Neural progenitor cell (in vitro differentiated cells): Measurements from ENCODE around the gene ALLC. TPM values are rescaled to one million over a fixed set of nuclear protein-coding genes. Genes with fewer than 3 reads are reported as not detected.

Source experiments
- DNase-seq: peaks from one replicate; pipeline ENCODE4 v3.0.0-alpha.2; 2016; ENCODE audit warnings: low spot score
- H2AFZ ChIP-seq: fragments of 200-600 bp; sonication (generic); replicated peaks from 2 replicates; pipeline ENCODE4 v1.6.1; 2016; ENCODE audit warnings: antibody characterized with exemption
- H3F3A ChIP-seq: fragments of 200-600 bp; sonication (generic); 2 replicates; pipeline ENCODE4 v1.6.1; 2016; ENCODE audit warnings: antibody characterized with exemption, low read depth
- H3K27ac ChIP-seq: fragments of 200-600 bp; sonication (generic); 2 replicates; pipeline ENCODE4 v1.5.1; 2016; ENCODE audit warnings: mild to moderate bottlenecking
- H3K27me3 ChIP-seq: fragments of 200-600 bp; sonication (generic); 2 replicates; pipeline ENCODE4 v1.6.1; 2016; ENCODE audit warnings: mild to moderate bottlenecking, moderate library complexity
- H3K36me3 ChIP-seq: fragments of 200-600 bp; sonication (generic); 2 replicates; pipeline ENCODE4 v1.5.1; 2016
- H3K4me1 ChIP-seq: fragments of 200-600 bp; sonication (generic); 2 replicates; pipeline ENCODE4 v1.6.1; 2016; ENCODE audit warnings: mixed run types
- H3K4me2 ChIP-seq: fragments of 200-600 bp; sonication (generic); 2 replicates; pipeline ENCODE4 v1.6.1; 2016
- H3K4me3 ChIP-seq: fragments of 200-600 bp; sonication (generic); 2 replicates; pipeline ENCODE4 v1.5.1; 2016
- H3K79me2 ChIP-seq: fragments of 200-600 bp; sonication (generic); 2 replicates; pipeline ENCODE4 v1.6.1; 2016; ENCODE audit warnings: low read depth
- H3K9ac ChIP-seq: fragments of 200-600 bp; sonication (generic); 2 replicates; pipeline ENCODE4 v1.6.1; 2016
- H3K9me3 ChIP-seq: fragments of 200-600 bp; sonication (generic); 2 replicates; pipeline ENCODE4 v1.5.1; 2016; ENCODE audit warnings: low read depth
- H4K20me1 ChIP-seq: fragments of 200-600 bp; sonication (generic); 2 replicates; pipeline ENCODE4 v1.6.1; 2016; ENCODE audit warnings: low read depth
- H3K27ac Mint-ChIP-seq: 3 replicates; pipeline ENCODE4 v1.8.0; 2021; ENCODE audit warnings: mixed read lengths
- H3K27me3 Mint-ChIP-seq: 2 replicates; pipeline ENCODE4 v1.8.0; 2022; ENCODE audit warnings: low read depth, mild to moderate bottlenecking, inconsistent platforms, moderate library complexity, mixed read lengths; ENCODE audit not compliant: insufficient read depth
- H3K36me3 Mint-ChIP-seq: 3 replicates; pipeline ENCODE4 v1.8.0; 2021; ENCODE audit warnings: mixed read lengths
- H3K4me1 Mint-ChIP-seq: 3 replicates; pipeline ENCODE4 v1.8.0; 2021; ENCODE audit warnings: mixed read lengths
- H3K4me3 Mint-ChIP-seq: 3 replicates; pipeline ENCODE4 v1.8.0; 2021; ENCODE audit warnings: mild to moderate bottlenecking, moderate library complexity, mixed read lengths
- H3K9me3 Mint-ChIP-seq: 3 replicates; pipeline ENCODE4 v1.8.0; 2020; ENCODE audit warnings: mixed read lengths
- CTCF ChIP-seq: fragments of 200-600 bp; sonication (generic); IDR thresholded peaks from 2 replicates; pipeline ENCODE4 v1.5.1; 2017; ENCODE audit warnings: antibody characterized with exemption, mild to moderate bottlenecking
- EZH2 ChIP-seq: fragments of 200-600 bp; sonication (generic); IDR thresholded peaks from 2 replicates; pipeline ENCODE4 v1.6.1; 2017; ENCODE audit warnings: antibody characterized with exemption, mild to moderate bottlenecking, moderate library complexity
- EZH2phosphoT487 ChIP-seq: fragments of 200-600 bp; sonication (generic); IDR thresholded peaks from 2 replicates; pipeline ENCODE4 v1.6.1; 2017; ENCODE audit warnings: antibody characterized with exemption
- total RNA-seq: library from RNA; depleted of rRNA; stranded (reverse); fragments of >200 nt; gene quantifications from 2 replicates; pipeline ENCODE4 v1.2.3, GENCODE V29; 2015; ENCODE audit warnings: low replicate concordance

The ALLC gene
- total RNA-seq, 1 donor from 2014 or later: not detected

GRCh38 chr2:3637692-3638455, 20.1 kb upstream of the ALLC start:
- Mint-ChIP-seq H3K36me3 (no peaks in the 10 kb centered on the region), H3K9me3 (no peaks in the 10 kb centered on the region), H3K27ac (no peak overlapping the region), H3K4me3 (no peak overlapping the region), H3K27me3 (peaks cover 15% of the 10 kb centered on the region), H3K4me1 (peaks cover 7% of the 10 kb centered on the region)
- Histone ChIP-seq H2AFZ (no peak overlapping the region), H3K9ac (no peak overlapping the region), H4K20me1 (no peaks in the 10 kb centered on the region), H3K36me3 (no peaks in the 10 kb centered on the region), H3K79me2 (no peaks in the 10 kb centered on the region), H3K27me3 (no peaks in the 10 kb centered on the region), H3K4me1 (no peaks in the 10 kb centered on the region), H3K9me3 (no peaks in the 10 kb centered on the region), H3K27ac (no peak overlapping the region), H3F3A (no peaks in the 10 kb centered on the region), H3K4me3 (no peak overlapping the region), H3K4me2 (no peak overlapping the region)
- TF ChIP-seq EZH2: no peak
- no peak for TF ChIP-seq EZH2phosphoT487
- TF ChIP-seq CTCF: no peak
- no peak for DNase-seq

- Histone ChIP-seq H3K9ac (no peak overlapping the region), H3K27ac (no peak overlapping the region), H3K4me2 (no peak overlapping the region), H3K4me3 (no peak overlapping the region), H3K9me3 (no peaks in the 10 kb centered on the region), H3K4me1 (no peaks in the 10 kb centered on the region), H2AFZ (no peak overlapping the region), H3K79me2 (no peaks in the 10 kb centered on the region), H3K36me3 (no peaks in the 10 kb centered on the region), H3K27me3 (no peaks in the 10 kb centered on the region), H4K20me1 (no peaks in the 10 kb centered on the region), H3F3A (no peaks in the 10 kb centered on the region)
- peaks cover 10% of the 10 kb centered on the region for H3K27me3 Mint-ChIP-seq
- no peaks in the 10 kb centered on the region for H3K36me3 Mint-ChIP-seq
- H3K4me1 Mint-ChIP-seq: peaks cover 7% of the 10 kb centered on the region
- no peak overlapping the region for H3K4me3 Mint-ChIP-seq
- no peak for TF ChIP-seq EZH2phosphoT487
- no peak for TF ChIP-seq CTCF
- no peak for TF ChIP-seq EZH2
- H3K27ac Mint-ChIP-seq: no peak overlapping the region
- no peak for DNase-seq
- no peaks in the 10 kb centered on the region for H3K9me3 Mint-ChIP-seq
Measured at GRCh38 chr2:3638456-3638810, 19.6 kb upstream of the ALLC start.

- no peaks in the 10 kb centered on the region for H3K9me3 ChIP-seq
- Mint-ChIP-seq H3K27ac (peak overlapping the region; percentile 48), H3K36me3 (no peaks in the 10 kb centered on the region), H3K4me1 (peaks cover 7% of the 10 kb centered on the region), H3K4me3 (no peak overlapping the region), H3K9me3 (no peaks in the 10 kb centered on the region), H3K27me3 (peaks cover 7% of the 10 kb centered on the region)
- no peak overlapping the region for H2AFZ ChIP-seq
- no peak for DNase-seq
- H3K27me3 ChIP-seq: no peaks in the 10 kb centered on the region
- no peaks in the 10 kb centered on the region for H3K79me2 ChIP-seq
- H3K36me3 ChIP-seq: no peaks in the 10 kb centered on the region
- no peak overlapping the region for H3K27ac ChIP-seq
- H3K4me1 ChIP-seq: no peaks in the 10 kb centered on the region
- H3K4me2 ChIP-seq: no peak overlapping the region
- H3K9ac ChIP-seq: no peak overlapping the region
- no peak for TF ChIP-seq CTCF
- no peak for TF ChIP-seq EZH2
- no peak for TF ChIP-seq EZH2phosphoT487
- no peaks in the 10 kb centered on the region for H3F3A ChIP-seq
- no peak overlapping the region for H3K4me3 ChIP-seq
- no peaks in the 10 kb centered on the region for H4K20me1 ChIP-seq
Measured at GRCh38 chr2:3639015-3639630, 18.9 kb upstream of the ALLC start.
